ENCODE data around the gene PTPA.
A peak's percentile ranks its signal among the peaks of the same experiment; 100 is the strongest.
"Not testable (repeated sequence)": the region's sequence is repeated elsewhere in the genome, so short reads cannot be mapped to it uniquely, and the experiment has no call there.

The PTPA gene

DNA sequence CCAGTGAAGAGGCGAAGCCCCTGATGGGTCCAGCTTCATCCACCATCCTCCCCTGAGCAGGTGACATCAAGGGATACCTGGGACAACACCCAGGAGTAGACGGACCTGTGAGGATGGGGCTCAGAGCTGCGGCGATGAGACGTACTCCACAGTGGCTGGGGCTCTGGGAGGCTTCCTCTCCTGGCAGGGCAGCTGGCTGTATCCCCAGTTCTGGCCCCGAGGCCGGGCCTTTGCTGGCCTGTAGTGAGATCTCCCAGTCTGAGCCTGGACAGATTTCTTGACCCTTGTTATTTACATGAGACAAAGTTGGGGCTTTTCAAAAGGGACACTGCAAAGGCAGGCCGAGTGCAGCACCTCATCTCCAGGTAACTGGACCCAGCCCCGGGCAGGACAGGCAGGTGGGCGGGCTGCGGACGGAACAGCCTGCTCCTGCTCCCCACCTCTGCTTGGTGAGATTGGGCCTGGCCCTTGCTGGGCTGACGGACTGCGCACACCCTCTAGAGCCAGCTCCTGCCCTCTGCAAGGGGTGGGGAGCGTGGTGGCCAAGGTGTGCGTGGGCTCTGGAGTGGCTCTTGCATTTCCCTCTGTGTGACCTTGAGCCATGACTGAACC lies 43.8 kb downstream of the PTPA start:
- DNase-seq (ENCODE audit: low read depth), result no peak

DNA sequence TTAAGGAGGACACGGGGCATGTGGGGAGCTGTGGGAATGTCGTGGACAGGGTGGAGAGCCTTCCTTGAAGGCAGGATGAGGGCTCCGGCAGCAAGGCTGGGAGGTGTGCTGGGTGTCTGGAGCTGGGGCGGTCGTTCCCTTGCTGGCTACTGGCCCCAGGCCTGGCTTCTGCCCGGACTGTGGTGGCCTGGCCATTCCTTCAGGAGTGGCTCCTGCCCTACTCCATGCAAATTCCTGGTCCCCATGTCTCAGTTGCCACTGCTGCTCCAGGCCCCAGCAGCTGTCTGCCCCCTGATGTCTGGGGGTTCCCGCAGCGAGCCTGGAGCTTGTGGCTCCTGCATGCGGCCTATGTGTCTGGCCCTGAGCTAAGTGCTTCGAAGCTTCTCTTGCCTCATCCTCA lies 44.9 kb downstream of the PTPA start:
- DNase-seq (ENCODE audit: low read depth), result no peak

- no peak for DNase-seq (ENCODE audit: low read depth)
Measured at GRCh38 chr9:129160712-129161533, 49.7 kb downstream of the PTPA start.

DNA sequence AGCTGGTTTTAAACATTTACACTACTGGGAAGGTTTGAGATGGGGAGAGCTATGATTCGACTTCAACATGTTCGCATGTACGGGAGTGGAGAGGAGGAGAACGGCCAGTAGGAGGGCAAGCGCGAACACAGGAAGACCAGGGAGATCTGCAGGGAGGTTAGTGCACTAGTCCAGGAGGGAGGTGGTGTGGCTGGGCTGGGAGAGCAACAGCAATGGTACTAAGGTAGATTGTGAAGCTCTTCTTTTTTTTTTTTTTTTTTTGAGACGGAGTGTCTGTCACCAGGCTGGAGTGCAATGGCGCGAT lies 50.3 kb downstream of the PTPA start:
- no peak for DNase-seq (ENCODE audit: low read depth)

- no peak for DNase-seq (ENCODE audit: low read depth)
Measured at GRCh38 chr9:129162497-129163197, 51.4 kb downstream of the PTPA start.

GRCh38 chr9:129163198-129163670 lies 52.0 kb downstream of the PTPA start:
- DNase-seq (ENCODE audit: low read depth), result not testable (repeated sequence)

GRCh38 chr9:129163753-129164152 lies 52.5 kb downstream of the PTPA start:
- no peak for DNase-seq (ENCODE audit: low read depth)

- no peak for DNase-seq (ENCODE audit: low read depth)
Measured at GRCh38 chr9:129164246-129164930, 53.2 kb downstream of the PTPA start.

GRCh38 chr9:129165198-129165597 lies 54.0 kb downstream of the PTPA start:
- no peak for DNase-seq (ENCODE audit: low read depth)

DNA sequence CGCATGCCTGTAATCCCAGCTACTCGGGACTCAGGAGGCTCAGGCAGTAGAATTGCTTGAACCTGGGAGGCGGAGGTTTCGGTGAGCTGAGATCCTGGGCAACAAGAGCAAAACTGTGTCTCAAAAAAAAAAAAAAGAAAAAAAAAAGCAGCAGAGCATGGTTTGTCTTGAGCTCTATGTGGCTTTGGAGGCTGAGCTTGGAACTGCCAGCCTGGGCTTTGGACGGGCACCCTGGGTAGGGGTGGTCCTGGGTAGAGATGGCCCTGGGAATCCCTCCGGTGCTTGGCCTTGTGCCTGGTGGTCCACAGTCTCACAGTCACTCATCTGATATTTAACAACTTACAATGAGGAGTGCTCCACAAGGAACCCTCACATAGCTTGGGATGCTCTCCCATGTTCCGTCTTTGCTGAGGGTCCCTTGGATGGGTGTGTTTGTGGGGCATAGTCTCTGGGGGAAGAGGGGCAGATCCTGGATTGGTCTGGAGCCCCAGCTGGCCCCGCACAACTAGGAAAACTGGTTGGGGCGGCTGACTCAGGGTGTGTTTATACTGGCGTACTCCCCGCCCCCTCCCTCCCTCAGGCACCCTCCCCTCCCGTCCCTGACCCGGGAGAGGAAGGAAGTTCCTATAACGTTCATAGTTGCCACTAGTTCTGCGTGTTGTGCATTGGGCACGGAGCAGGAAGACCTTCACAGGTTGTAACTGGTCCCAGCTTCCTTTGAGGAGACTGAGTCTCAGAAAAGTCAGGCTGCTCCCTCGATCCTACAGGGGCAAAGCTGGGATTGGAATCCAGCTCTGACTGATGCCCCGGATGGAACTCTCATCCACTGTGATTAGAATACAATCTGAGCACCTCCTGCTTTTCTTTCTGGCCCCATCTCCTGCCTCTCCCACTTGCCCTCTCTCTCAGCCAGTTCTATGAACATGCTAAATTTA lies 55.7 kb downstream of the PTPA start:
- peak; percentile 49 for DNase-seq (ENCODE audit: low read depth)

- no peak for DNase-seq (ENCODE audit: low read depth)
Measured at GRCh38 chr9:129170229-129170628, 59.0 kb downstream of the PTPA start.

- no peak for DNase-seq (ENCODE audit: low read depth)
Measured at GRCh38 chr9:129171993-129172751, 61.0 kb downstream of the PTPA start.

DNA sequence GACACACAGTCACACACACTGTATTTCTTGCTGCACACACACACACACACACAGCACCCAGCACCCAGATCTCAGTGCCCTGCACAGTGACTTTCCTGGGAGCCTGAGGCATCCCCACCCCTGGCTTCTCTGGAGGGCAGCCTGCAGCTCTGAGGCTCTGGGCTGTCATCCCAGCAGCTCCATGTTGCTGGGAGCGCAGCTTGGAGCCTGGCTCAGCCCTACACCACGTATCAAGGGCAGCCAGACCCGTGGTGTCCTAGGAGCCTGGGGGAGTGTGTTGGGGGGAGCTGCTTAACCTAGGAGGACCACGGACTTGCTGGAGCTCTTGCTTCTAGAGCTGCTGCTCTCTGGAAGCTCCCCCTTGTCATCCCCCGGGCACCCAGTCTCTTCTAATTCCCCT lies 61.6 kb downstream of the PTPA start:
- DNase-seq (ENCODE audit: low read depth), result no peak

- DNase-seq (ENCODE audit: low read depth), result no peak
Measured at GRCh38 chr9:129173296-129174101, 62.3 kb downstream of the PTPA start.

DNA sequence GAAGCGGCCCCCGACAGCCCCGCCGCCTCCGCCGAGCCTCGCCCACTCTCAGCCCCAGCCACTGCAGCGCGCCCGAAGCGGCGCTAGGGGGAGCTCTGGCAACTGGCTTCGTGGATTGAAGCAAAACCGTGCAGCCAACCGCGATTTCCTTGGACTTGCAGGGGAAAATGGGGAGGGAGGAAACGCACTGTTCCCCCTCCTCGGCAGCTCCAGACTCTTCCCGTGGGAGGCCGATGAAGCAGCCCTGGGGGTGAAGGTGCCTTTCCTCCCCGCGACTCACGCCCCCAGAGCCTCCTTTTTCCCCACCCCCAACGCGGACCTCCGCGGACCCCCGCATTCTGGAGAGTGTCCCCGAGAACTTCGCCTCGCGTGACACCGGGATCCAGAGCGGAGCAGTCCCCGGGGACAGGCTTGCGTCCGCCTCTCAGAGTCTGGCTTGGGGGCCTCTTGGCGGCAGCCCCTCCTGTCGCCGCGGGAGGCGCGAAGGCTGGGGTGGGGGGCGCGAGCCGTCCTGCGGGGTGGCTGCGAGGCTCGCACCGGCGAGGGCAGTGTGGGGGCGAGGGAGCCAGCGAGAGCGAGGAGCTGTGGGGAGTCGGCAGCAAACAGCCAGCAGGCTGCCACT lies 63.0 kb downstream of the PTPA start:
- DNase-seq (ENCODE audit: low read depth), result peak; percentile 58

DNA sequence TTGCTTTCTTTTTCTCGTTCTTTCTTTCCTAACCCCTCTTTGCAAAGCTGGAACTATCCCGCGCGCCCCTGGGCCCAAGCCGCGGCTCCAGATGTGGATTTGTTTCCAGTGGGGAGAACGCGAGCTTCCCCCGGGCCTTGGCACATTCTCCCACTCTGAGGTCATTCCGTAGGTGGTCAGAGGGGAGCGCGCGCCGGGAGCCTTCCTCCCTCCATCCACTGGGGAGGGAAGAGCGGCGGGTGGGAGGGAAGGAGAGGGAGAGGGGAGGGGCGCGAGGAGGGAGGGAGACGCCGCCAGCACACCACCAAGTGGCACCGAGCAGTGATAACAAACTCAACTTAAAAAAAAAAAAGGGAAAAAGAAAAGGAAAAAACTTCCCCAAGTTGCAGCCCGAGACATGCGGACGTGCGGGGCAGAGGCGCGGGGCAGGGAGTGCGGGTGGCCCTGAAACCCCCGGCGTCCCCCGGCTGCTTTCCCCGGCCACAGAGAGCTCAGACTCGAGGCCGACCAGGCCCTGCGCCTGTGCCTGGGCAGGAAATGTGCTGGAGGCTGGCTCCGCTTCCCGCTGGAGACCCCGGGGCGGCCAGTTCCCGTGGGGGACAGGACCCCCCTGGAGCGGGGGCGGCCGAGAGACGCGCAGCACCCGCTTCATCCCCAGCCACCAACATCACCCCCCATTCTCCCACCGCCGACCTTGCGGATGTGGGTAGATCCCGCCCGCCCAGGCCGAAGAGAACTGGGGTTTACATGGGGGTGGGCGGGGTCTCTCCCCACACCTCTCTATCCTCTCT lies 63.7 kb downstream of the PTPA start:
- DNase-seq (ENCODE audit: low read depth), result peak; percentile 58

DNA sequence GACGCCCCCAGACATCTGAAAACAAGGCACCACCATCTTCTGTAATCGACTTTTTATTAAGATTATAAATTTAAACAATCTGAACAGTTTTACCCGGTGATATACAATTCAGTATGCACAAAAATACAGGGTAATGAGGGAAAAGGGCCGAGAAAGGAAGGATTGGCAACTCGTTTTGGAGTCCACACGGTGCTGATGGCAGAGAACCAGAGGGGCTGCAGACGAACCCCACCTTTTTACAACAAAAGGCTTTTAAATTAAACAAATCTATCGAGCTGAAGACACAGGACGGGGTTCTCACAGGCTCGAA lies 64.3 kb downstream of the PTPA start:
- no peak for DNase-seq (ENCODE audit: low read depth)

- peak; percentile 55 for DNase-seq (ENCODE audit: low read depth)
Measured at GRCh38 chr9:129175825-129176633, 64.8 kb downstream of the PTPA start.
